ENCODE measurements around the gene DIS3L2.

GRCh38 chr2:231914077-231914690, 47.3 kb upstream of the DIS3L2 start:
- TF ChIP-seq, protein P1, sequence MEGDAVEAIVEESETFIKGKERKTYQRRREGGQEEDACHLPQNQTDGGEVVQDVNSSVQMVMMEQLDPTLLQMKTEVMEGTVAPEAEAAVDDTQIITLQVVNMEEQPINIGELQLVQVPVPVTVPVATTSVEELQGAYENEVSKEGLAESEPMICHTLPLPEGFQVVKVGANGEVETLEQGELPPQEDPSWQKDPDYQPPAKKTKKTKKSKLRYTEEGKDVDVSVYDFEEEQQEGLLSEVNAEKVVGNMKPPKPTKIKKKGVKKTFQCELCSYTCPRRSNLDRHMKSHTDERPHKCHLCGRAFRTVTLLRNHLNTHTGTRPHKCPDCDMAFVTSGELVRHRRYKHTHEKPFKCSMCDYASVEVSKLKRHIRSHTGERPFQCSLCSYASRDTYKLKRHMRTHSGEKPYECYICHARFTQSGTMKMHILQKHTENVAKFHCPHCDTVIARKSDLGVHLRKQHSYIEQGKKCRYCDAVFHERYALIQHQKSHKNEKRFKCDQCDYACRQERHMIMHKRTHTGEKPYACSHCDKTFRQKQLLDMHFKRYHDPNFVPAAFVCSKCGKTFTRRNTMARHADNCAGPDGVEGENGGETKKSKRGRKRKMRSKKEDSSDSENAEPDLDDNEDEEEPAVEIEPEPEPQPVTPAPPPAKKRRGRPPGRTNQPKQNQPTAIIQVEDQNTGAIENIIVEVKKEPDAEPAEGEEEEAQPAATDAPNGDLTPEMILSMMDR (IDR thresholded peaks at IDR 0.05) = no peak
- TF ChIP-seq POLR2AphosphoS5 (IDR thresholded peaks at IDR 0.05) = no peak
- no peak for TF ChIP-seq POLR2A (IDR thresholded peaks at IDR 0.05)
